Endothelial cell of umbilical vein (primary cell): ENCODE measurements around the gene TP73. TPM values are rescaled to one million over a fixed set of nuclear protein-coding genes. Genes with fewer than 3 reads are reported as not detected.

Experiments used
- BruUV-seq: library from RNA; stranded (reverse); fragments of 400-500 nt; replicated peaks from 2 replicates; lab custom pipeline; 2021; lab: Mats Ljungman, UMichigan
- CTCF ChIA-PET: fragments of 300-600, 350-600 bp; sonication (Branson Sonifier 250); formaldehyde crosslinking; loops from one replicate; lab custom pipeline; 2021; ENCODE audit warnings: antibody characterized with exemption, inconsistent platforms; lab: Charles Lee
- POLR2A ChIA-PET: fragments of 300-600, 350-600 bp; sonication (Branson Sonifier 250); formaldehyde crosslinking; loops from one replicate; lab custom pipeline; 2021; ENCODE audit warnings: antibody characterized with exemption, inconsistent platforms; lab: Charles Lee
- DNase-seq: peaks from one replicate; pipeline ENCODE4 v3.0.0-alpha.2; 2011; ENCODE audit warnings: low read depth, low spot score
- FAIRE-seq: peaks from 2 replicates; lab custom pipeline; 2011; peaks lifted over from hg19 to GRCh38; lab: Jason Lieb, UNC
- H2AFZ ChIP-seq: 2 replicates; pipeline ENCODE4 v1.6.0; 2012; ENCODE audit warnings: low read depth, low read length, control low read depth, inconsistent platforms
- H3K27ac ChIP-seq: 2 replicates; pipeline ENCODE4 v1.5.1; 2011; ENCODE audit warnings: low read depth, mild to moderate bottlenecking, control low read depth, low read length, moderate library complexity; ENCODE audit not compliant: insufficient read depth
- H3K27me3 ChIP-seq, 2 experiments: 2 replicates each; pipeline versions ENCODE4 v1.6.0 to v1.6.1; 2011; ENCODE audit warnings: low read length in 2 of 2, mixed read lengths in 1 of 2; ENCODE audit not compliant: control insufficient read depth in 2 of 2, insufficient read depth in 2 of 2
- H3K36me3 ChIP-seq, 2 experiments: 2 replicates in 1 of 2; 3 replicates in 1 of 2; pipeline ENCODE4 v1.5.1; 2011; ENCODE audit warnings: low read length in 2 of 2, mild to moderate bottlenecking in 1 of 2, moderate library complexity in 1 of 2; ENCODE audit not compliant: control insufficient read depth in 2 of 2, insufficient read depth in 2 of 2; ENCODE audit errors: extremely low read depth in 1 of 2
- H3K4me1 ChIP-seq: 3 replicates; pipeline ENCODE4 v1.5.1; 2011; ENCODE audit warnings: mild to moderate bottlenecking, low read length; ENCODE audit not compliant: control insufficient read depth, insufficient read depth; ENCODE audit errors: extremely low read depth
- H3K4me2 ChIP-seq: 2 replicates; pipeline ENCODE4 v1.6.1; 2011; ENCODE audit warnings: low read length, control low read depth, mixed read lengths; ENCODE audit not compliant: insufficient read depth
- H3K4me3 ChIP-seq, 3 experiments: fragments of 200-600 bp in 1 of 3; sonication (generic), shearing (Covaris generic) in 1 of 3; replicated peaks in 1 of 3; 2 replicates each; pipeline ENCODE4 v1.5.1; 2011 to 2016; ENCODE audit warnings: control low read depth in 3 of 3, low read length in 3 of 3, mild to moderate bottlenecking in 2 of 3, inconsistent platforms in 1 of 3, low read depth in 1 of 3, moderate library complexity in 1 of 3; ENCODE audit not compliant: insufficient read depth in 1 of 3
- H3K79me2 ChIP-seq: 2 replicates; pipeline ENCODE4 v1.6.0; 2012; ENCODE audit warnings: low read length, inconsistent platforms; ENCODE audit not compliant: control insufficient read depth, insufficient read depth
- H3K9ac ChIP-seq: replicated peaks from 2 replicates; pipeline ENCODE3; 2011; ENCODE audit warnings: low read length, control low read depth; ENCODE audit not compliant: insufficient read depth; ENCODE audit errors: extremely low read depth
- H3K9me1 ChIP-seq: replicated peaks from 3 replicates; pipeline ENCODE4 v1.6.0; 2011; ENCODE audit warnings: mild to moderate bottlenecking, low read length; ENCODE audit not compliant: control insufficient read depth, insufficient read depth; ENCODE audit errors: extremely low read depth
- H3K9me3 ChIP-seq: replicated peaks from 2 replicates; pipeline ENCODE4 v1.5.1; 2012; ENCODE audit warnings: low read length, inconsistent platforms; ENCODE audit not compliant: control insufficient read depth, insufficient read depth
- H4K20me1 ChIP-seq: replicated peaks from 2 replicates; pipeline ENCODE3; 2011; ENCODE audit warnings: mild to moderate bottlenecking, low read length; ENCODE audit not compliant: control insufficient read depth, insufficient read depth; ENCODE audit errors: extremely low read depth
- CTCF ChIP-seq, 2 donors: IDR thresholded peaks; 1 replicate in 1 of 2; 2 replicates in 1 of 2; pipeline ENCODE4 v1.5.1; 2011; ENCODE audit warnings: low read length in 2 of 2, mild to moderate bottlenecking in 2 of 2, moderate library complexity in 2 of 2, control low read depth in 1 of 2, inconsistent platforms in 1 of 2, low read depth in 1 of 2; ENCODE audit not compliant: insufficient read depth in 1 of 2; ENCODE audit errors: extremely low read depth in 1 of 2
- EZH2 ChIP-seq: IDR thresholded peaks from 2 replicates; pipeline ENCODE4 v1.6.1; 2012; ENCODE audit warnings: borderline replicate concordance, low read depth, mild to moderate bottlenecking, moderate library complexity, low read length, inconsistent platforms; ENCODE audit not compliant: severe bottlenecking
- FOS ChIP-seq: IDR thresholded peaks from 2 replicates; pipeline ENCODE4 v1.6.1; 2011; ENCODE audit warnings: mild to moderate bottlenecking, low read length, moderate library complexity, borderline replicate concordance; ENCODE audit not compliant: insufficient read depth
- GATA2 ChIP-seq: IDR thresholded peaks from 2 replicates; pipeline ENCODE4 v1.7.0; 2011; ENCODE audit warnings: low read depth, mild to moderate bottlenecking, moderate library complexity, mixed read lengths, low read length; ENCODE audit not compliant: insufficient read length, insufficient read depth
- JUN ChIP-seq: IDR thresholded peaks from 2 replicates; pipeline ENCODE4 v1.6.1; 2011; ENCODE audit warnings: borderline replicate concordance, low read depth; ENCODE audit not compliant: insufficient read length, insufficient read depth
- MAX ChIP-seq: IDR thresholded peaks from 2 replicates; pipeline ENCODE4 v1.6.1; 2011; ENCODE audit not compliant: insufficient read depth, insufficient read length
- MYC ChIP-seq: IDR thresholded peaks from one replicate; pipeline ENCODE4 v1.6.1; 2011; ENCODE audit warnings: mild to moderate bottlenecking, low read depth, low read length
- POLR2A ChIP-seq: IDR thresholded peaks from 2 replicates; pipeline ENCODE4 v1.6.1; 2012; ENCODE audit warnings: low read depth, mild to moderate bottlenecking, control low read depth, low read length
- POLR2AphosphoS5 ChIP-seq: IDR thresholded peaks from 2 replicates; pipeline ENCODE4 v1.6.1; 2012; ENCODE audit warnings: low read depth, mild to moderate bottlenecking, control low read depth, low read length, moderate library complexity; ENCODE audit not compliant: insufficient read depth
- dilution Hi-C: fragments of 300-500 bp; cut with MboI; formaldehyde crosslinking; loops from one replicate; pipeline ENCODE4 v1.15.0; 2019; ENCODE audit warnings: low sequenced_read_pairs; ENCODE audit not compliant: extremely low pct_ligation_motif_present
- intact Hi-C: fragments of 100-400 bp; cut with micrococcal nuclease; formaldehyde crosslinking; loops from one replicate; pipeline ENCODE4 v1.10.0; 2022
- polyA plus RNA-seq, 4 experiments: library from polyadenylated mRNA; depleted of rRNA in 3 of 4; stranded (reverse) in 3 of 4; unstranded in 1 of 4; fragments of >200 nt; gene quantifications; 2 replicates each; pipeline versions ENCODE4 v1.2.1 to v1.2.3, GENCODE V29; 2011 to 2012; ENCODE audit warnings: missing spikeins in 1 of 4
- total RNA-seq: library from RNA; stranded (reverse); gene quantifications from 2 replicates; pipeline ENCODE4 v1.2.3, GENCODE V29; 2021

The TP73 gene
- total and polyA plus RNA-seq, 2 donors (not counting 3 experiments of a cell fraction or from before 2014, with no cell fraction given) = 0.03 to 0.15 TPM

GRCh38 chr1:3636531-3636930, 15.8 kb upstream of the TP73 start:
- FAIRE-seq (no peak), DNase-seq (no peak)
- BruUV-seq = no TSS peak
- ChIA-PET POLR2A (no interaction called here), CTCF (interaction anchor here (1.3 kb wide), 1 partner anchor 88 kb away, joined by 3 read pairs; no protein-coding TSS in a partner anchor)
- Histone ChIP-seq H3K9me3 (no peaks in the 10 kb centered on the region), H3K9ac (no peak overlapping the region), H3K9me1 (no peaks in the 10 kb centered on the region), H3K4me3 (no peak overlapping the region), H3K27ac (no peak overlapping the region), H3K4me2 (no peak overlapping the region), H3K4me1 (no peaks in the 10 kb centered on the region), H4K20me1 (no peaks in the 10 kb centered on the region), H3K79me2 (no peaks in the 10 kb centered on the region), H3K36me3 (peaks cover 0 to 32% of the 10 kb centered on the region in 2 experiments), H2AFZ (no peak overlapping the region), H3K27me3 (no peaks in the 10 kb centered on the region)
- intact Hi-C loops = no loop called here
- dilution Hi-C loops = no loop called here
- TF ChIP-seq JUN (no peak), POLR2AphosphoS5 (no peak)

GRCh38 chr1:3638027-3638426, 14.3 kb upstream of the TP73 start:
- dilution Hi-C loops (no loop called here), intact Hi-C loops (no loop called here)
- Histone ChIP-seq H3K4me2 (no peak overlapping the region), H3K9me3 (no peaks in the 10 kb centered on the region), H3K9me1 (no peaks in the 10 kb centered on the region), H3K27ac (no peak overlapping the region), H3K27me3 (no peaks in the 10 kb centered on the region), H3K4me1 (no peaks in the 10 kb centered on the region), H3K79me2 (no peaks in the 10 kb centered on the region), H4K20me1 (no peaks in the 10 kb centered on the region), H3K36me3 (peaks cover 0 to 25% of the 10 kb centered on the region in 2 experiments), H3K9ac (no peak overlapping the region), H3K4me3 (no peak overlapping the region), H2AFZ (no peak overlapping the region)
- DNase-seq (no peak), FAIRE-seq (no peak)
- TF ChIP-seq JUN = no peak
- no peak for TF ChIP-seq FOS
- no peak for TF ChIP-seq MAX
- TF ChIP-seq GATA2 = no peak
- TF ChIP-seq POLR2AphosphoS5 = no peak
- TF ChIP-seq MYC = no peak
- TF ChIP-seq POLR2A = no peak
- TF ChIP-seq EZH2 = no peak
- no peak for TF ChIP-seq CTCF (IDR thresholded peaks at IDR 0.05; ENCODE audit: extremely low read depth in 1 of 2, insufficient read depth in 1 of 2, low read depth in 1 of 2, low read length in 2 of 2)
- ChIA-PET POLR2A (no interaction called here), CTCF (interaction anchor here (1.6 kb wide), 1 partner anchor 11 kb away, joined by 4 read pairs; no protein-coding TSS in a partner anchor)
- BruUV-seq = no TSS peak
